ENCODE data around the gene TDRKH.
"Not testable (repeated sequence)": the region's sequence is repeated elsewhere in the genome, so short reads cannot be mapped to it uniquely, and the experiment has no call there.

The TDRKH gene

DNA sequence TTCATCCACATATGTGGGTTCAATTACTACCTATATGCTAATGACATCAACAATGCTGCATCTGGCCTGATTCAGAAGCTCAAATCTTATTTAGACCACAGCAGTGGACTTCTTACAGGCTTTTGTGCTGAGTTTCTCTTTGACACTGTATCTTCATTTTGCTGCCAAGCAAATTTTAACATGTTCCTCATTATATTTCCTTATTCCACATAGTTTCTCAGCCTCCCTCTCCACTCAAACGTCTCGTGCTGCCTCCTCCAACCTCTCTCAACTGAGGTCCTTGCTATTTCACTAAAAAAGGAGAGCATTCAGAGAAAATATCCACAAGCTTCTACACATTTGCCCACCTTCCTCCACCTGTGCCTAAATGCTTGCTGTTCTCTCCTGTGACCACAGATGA lies 6.5 kb downstream of the TDRKH start:
- no peak overlapping the region for H3K4ac ChIP-seq (ENCODE audit: low read depth, low read length)
- H4K5ac ChIP-seq (ENCODE audit: low read length), result no peak overlapping the region
- no peak overlapping the region for H3K18ac ChIP-seq (ENCODE audit: low read length)
- DNase-seq, result no peak
- no peak overlapping the region for H3K9ac ChIP-seq (ENCODE audit: low read length)
- no peaks in the 10 kb centered on the region for H3K4me1 ChIP-seq (ENCODE audit: control insufficient read depth, low read depth, low read length)
- no CpG with 5 or more reads among the region's 2 CpGs for WGBS (ENCODE audit: extremely low coverage, insufficient coverage, low lambda C conversion rate)
- no peak overlapping the region for H3K56ac ChIP-seq (ENCODE audit: low read length)
- H3K36me3 ChIP-seq (ENCODE audit: control insufficient read depth, insufficient read depth, low read length), result no peaks in the 10 kb centered on the region
- no peak overlapping the region for H3K4me3 ChIP-seq (ENCODE audit: low read length)
- H3K27ac ChIP-seq (ENCODE audit: low read depth, low read length), result no peak overlapping the region
- H4K8ac ChIP-seq (ENCODE audit: low read depth, low read length), result no peak overlapping the region
- no peak overlapping the region for H3K4me2 ChIP-seq (ENCODE audit: low read length)
- H3K23ac ChIP-seq (ENCODE audit: low read length), result no peak overlapping the region
- no peak overlapping the region for H2BK15ac ChIP-seq (replicated peaks; ENCODE audit: low read depth)
- H3K79me2 ChIP-seq (ENCODE audit: control insufficient read depth, insufficient read depth, low read length), result no peaks in the 10 kb centered on the region
- no peak overlapping the region for H2AK5ac ChIP-seq (ENCODE audit: low read length)
- no peaks in the 10 kb centered on the region for H3K27me3 ChIP-seq (ENCODE audit: insufficient read depth, low read length, poor library complexity)
- no peak overlapping the region for H2BK5ac ChIP-seq (ENCODE audit: low read length)
- H3K79me1 ChIP-seq (ENCODE audit: low read length), result no peaks in the 10 kb centered on the region
- H2BK120ac ChIP-seq (ENCODE audit: low read depth, low read length), result no peak overlapping the region

DNA sequence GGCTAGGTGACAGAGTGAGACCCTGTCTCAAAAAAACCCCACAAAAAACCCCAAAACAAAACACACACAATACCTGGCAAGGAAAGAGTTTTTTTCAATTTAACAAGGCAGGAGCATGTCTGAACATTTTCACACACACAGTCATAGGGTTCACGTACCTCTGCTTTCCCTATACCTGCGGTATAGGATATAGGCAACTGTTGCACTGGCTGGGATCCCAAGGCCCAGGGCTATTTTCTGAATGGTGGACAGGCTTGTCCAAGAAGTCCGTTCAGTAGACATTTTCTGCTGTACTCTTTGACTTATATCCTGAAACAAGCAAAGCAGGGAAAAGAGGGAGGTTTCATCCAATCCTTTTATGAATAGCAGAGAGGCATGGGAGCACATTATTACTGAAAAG lies 7.6 kb downstream of the TDRKH start:
- Histone ChIP-seq H2BK15ac (replicated peaks; ENCODE audit: low read depth) (no peak overlapping the region), H4K8ac (ENCODE audit: low read depth, low read length) (no peak overlapping the region), H3K4me2 (ENCODE audit: low read length) (no peak overlapping the region), H3K4me1 (ENCODE audit: control insufficient read depth, low read depth, low read length) (no peaks in the 10 kb centered on the region), H2AK5ac (ENCODE audit: low read length) (no peak overlapping the region), H3K27me3 (ENCODE audit: insufficient read depth, low read length, poor library complexity) (no peaks in the 10 kb centered on the region), H3K4ac (ENCODE audit: low read depth, low read length) (no peak overlapping the region), H2BK120ac (ENCODE audit: low read depth, low read length) (no peak overlapping the region), H3K4me3 (ENCODE audit: low read length) (no peak overlapping the region), H3K79me2 (ENCODE audit: control insufficient read depth, insufficient read depth, low read length) (no peaks in the 10 kb centered on the region), H3K36me3 (ENCODE audit: control insufficient read depth, insufficient read depth, low read length) (no peaks in the 10 kb centered on the region), H3K18ac (ENCODE audit: low read length) (no peak overlapping the region), H3K56ac (ENCODE audit: low read length) (no peak overlapping the region), H3K23ac (ENCODE audit: low read length) (no peak overlapping the region), H3K79me1 (ENCODE audit: low read length) (no peaks in the 10 kb centered on the region), H3K9ac (ENCODE audit: low read length) (no peak overlapping the region), H2BK5ac (ENCODE audit: low read length) (no peak overlapping the region), H4K5ac (ENCODE audit: low read length) (no peak overlapping the region), H3K27ac (ENCODE audit: low read depth, low read length) (no peak overlapping the region)
- no CpG with 5 or more reads among the region's 3 CpGs for WGBS (ENCODE audit: extremely low coverage, insufficient coverage, low lambda C conversion rate)
- no peak for DNase-seq

DNA sequence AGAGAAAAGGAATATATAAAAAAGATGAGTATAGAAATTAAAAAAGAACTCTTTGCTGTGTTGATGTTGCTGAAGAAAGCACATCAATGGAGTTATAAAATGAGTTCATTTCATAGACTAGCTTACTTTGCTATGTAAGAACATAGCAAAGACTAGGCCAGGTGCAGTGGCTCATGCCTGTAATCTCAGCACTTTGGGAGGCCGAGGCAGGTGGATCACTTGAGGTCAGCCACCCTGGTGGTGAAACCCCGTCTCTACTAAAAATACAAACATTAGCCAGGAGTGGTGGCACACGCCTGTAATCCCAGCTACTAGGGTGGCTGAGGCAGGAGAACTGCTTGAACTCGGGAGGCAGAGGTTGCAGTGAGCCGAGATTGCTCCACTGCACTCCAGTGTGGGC lies 8.3 kb downstream of the TDRKH start:
- H3K36me3 ChIP-seq (ENCODE audit: control insufficient read depth, insufficient read depth, low read length); H2BK5ac ChIP-seq (ENCODE audit: low read length); H4K5ac ChIP-seq (ENCODE audit: low read length); H3K4me1 ChIP-seq (ENCODE audit: control insufficient read depth, low read depth, low read length); H2AK5ac ChIP-seq (ENCODE audit: low read length); H2BK120ac ChIP-seq (ENCODE audit: low read depth, low read length); H3K23ac ChIP-seq (ENCODE audit: low read length); H3K4ac ChIP-seq (ENCODE audit: low read depth, low read length); H3K79me1 ChIP-seq (ENCODE audit: low read length); H3K4me3 ChIP-seq (ENCODE audit: low read length); DNase-seq; H3K27me3 ChIP-seq (ENCODE audit: insufficient read depth, low read length, poor library complexity); H3K27ac ChIP-seq (ENCODE audit: low read depth, low read length); H3K18ac ChIP-seq (ENCODE audit: low read length); H3K9ac ChIP-seq (ENCODE audit: low read length); H2BK15ac ChIP-seq (replicated peaks; ENCODE audit: low read depth); H3K56ac ChIP-seq (ENCODE audit: low read length); H3K4me2 ChIP-seq (ENCODE audit: low read length); H4K8ac ChIP-seq (ENCODE audit: low read depth, low read length); H3K79me2 ChIP-seq (ENCODE audit: control insufficient read depth, insufficient read depth, low read length): not testable (repeated sequence)
- WGBS (ENCODE audit: extremely low coverage, insufficient coverage, low lambda C conversion rate), result no CpG with 5 or more reads among the region's 5 CpGs

DNA sequence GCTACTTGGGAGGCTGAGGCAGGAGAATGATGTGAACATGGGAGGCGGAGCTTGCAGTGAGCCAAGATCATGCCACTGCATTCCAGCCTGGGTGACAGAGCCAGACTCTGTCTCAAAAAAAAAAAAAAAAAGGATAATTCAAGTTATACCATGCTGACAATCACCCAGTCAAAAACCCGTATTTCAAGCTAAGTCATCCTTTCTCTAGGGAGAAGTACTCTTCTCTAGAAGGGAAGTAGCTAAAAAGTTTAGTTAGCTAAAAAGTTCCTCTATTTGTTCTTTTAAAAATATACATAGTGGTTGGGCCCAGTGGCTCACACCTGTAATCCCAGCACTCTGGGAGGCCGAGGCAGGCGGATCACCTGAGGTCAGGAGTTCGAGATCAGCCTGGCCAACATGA lies 9.6 kb downstream of the TDRKH start:
- H3K4me3 ChIP-seq (ENCODE audit: low read length); H2BK15ac ChIP-seq (replicated peaks; ENCODE audit: low read depth); DNase-seq; H2BK120ac ChIP-seq (ENCODE audit: low read depth, low read length); H4K5ac ChIP-seq (ENCODE audit: low read length); H3K4me2 ChIP-seq (ENCODE audit: low read length); H3K27ac ChIP-seq (ENCODE audit: low read depth, low read length); H4K8ac ChIP-seq (ENCODE audit: low read depth, low read length); H3K4ac ChIP-seq (ENCODE audit: low read depth, low read length); H3K79me2 ChIP-seq (ENCODE audit: control insufficient read depth, insufficient read depth, low read length); H2AK5ac ChIP-seq (ENCODE audit: low read length); H3K9ac ChIP-seq (ENCODE audit: low read length); H3K23ac ChIP-seq (ENCODE audit: low read length); H3K27me3 ChIP-seq (ENCODE audit: insufficient read depth, low read length, poor library complexity); H2BK5ac ChIP-seq (ENCODE audit: low read length); H3K36me3 ChIP-seq (ENCODE audit: control insufficient read depth, insufficient read depth, low read length); H3K4me1 ChIP-seq (ENCODE audit: control insufficient read depth, low read depth, low read length); H3K79me1 ChIP-seq (ENCODE audit: low read length); H3K18ac ChIP-seq (ENCODE audit: low read length); H3K56ac ChIP-seq (ENCODE audit: low read length): not testable (repeated sequence)
- WGBS (ENCODE audit: extremely low coverage, insufficient coverage, low lambda C conversion rate), result no CpG with 5 or more reads among the region's 5 CpGs

DNA sequence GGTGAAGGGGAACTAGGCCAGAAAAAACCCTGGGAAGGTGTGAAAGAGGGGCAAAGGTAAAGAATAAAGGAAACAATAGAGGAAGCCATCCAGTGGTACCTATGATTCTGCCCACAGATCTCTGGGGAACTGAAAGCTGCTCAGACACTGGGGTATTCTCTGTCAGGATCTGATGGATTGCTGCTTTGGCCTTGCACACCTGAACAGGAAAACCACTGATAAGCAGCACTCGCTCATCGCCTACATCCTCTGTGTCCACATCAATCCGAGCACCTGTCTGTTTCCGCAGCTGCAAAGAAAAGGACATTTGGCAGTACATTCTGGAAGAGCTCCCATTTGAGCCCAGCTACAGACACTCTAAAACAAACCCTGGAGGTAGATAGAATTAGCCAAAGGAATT lies 10.4 kb downstream of the TDRKH start:
- Histone ChIP-seq H2BK15ac (replicated peaks; ENCODE audit: low read depth) (no peak overlapping the region), H3K79me2 (ENCODE audit: control insufficient read depth, insufficient read depth, low read length) (no peaks in the 10 kb centered on the region), H2AK5ac (ENCODE audit: low read length) (no peak overlapping the region), H3K27ac (ENCODE audit: low read depth, low read length) (no peak overlapping the region), H3K4me1 (ENCODE audit: control insufficient read depth, low read depth, low read length) (no peaks in the 10 kb centered on the region), H3K9ac (ENCODE audit: low read length) (no peak overlapping the region), H3K4me3 (ENCODE audit: low read length) (no peak overlapping the region), H3K23ac (ENCODE audit: low read length) (no peak overlapping the region), H3K18ac (ENCODE audit: low read length) (no peak overlapping the region), H3K4me2 (ENCODE audit: low read length) (no peak overlapping the region), H3K36me3 (ENCODE audit: control insufficient read depth, insufficient read depth, low read length) (no peaks in the 10 kb centered on the region), H3K56ac (ENCODE audit: low read length) (no peak overlapping the region), H2BK5ac (ENCODE audit: low read length) (no peak overlapping the region), H3K4ac (ENCODE audit: low read depth, low read length) (no peak overlapping the region), H2BK120ac (ENCODE audit: low read depth, low read length) (no peak overlapping the region), H4K8ac (ENCODE audit: low read depth, low read length) (no peak overlapping the region), H4K5ac (ENCODE audit: low read length) (no peak overlapping the region), H3K79me1 (ENCODE audit: low read length) (no peaks in the 10 kb centered on the region), H3K27me3 (ENCODE audit: insufficient read depth, low read length, poor library complexity) (no peaks in the 10 kb centered on the region)
- no peak for DNase-seq
- WGBS (ENCODE audit: extremely low coverage, insufficient coverage, low lambda C conversion rate), result no CpG with 5 or more reads among the region's 4 CpGs

DNA sequence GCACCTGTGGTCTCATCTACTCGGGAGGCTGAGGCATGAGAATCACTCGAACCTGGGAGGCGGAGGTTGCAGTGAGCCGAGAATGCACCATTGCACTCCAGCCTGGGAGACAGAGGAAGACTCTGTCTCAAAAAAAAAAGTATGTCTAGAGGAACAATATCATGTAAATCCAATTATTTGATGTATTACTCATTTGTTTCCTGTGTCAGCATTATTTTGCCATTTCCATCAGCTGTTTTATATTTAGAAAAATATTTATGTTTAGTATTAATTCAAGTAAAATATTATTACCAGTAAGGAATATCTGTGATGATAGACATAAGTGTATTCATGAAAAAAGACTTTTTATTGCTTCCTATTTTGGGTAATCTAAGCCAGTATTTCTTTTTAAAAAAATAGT lies 13.0 kb downstream of the TDRKH start:
- no peak overlapping the region for H2BK120ac ChIP-seq (ENCODE audit: low read depth, low read length)
- H3K56ac ChIP-seq (ENCODE audit: low read length), result no peak overlapping the region
- H4K8ac ChIP-seq (ENCODE audit: low read depth, low read length), result no peak overlapping the region
- no peaks in the 10 kb centered on the region for H3K4me1 ChIP-seq (ENCODE audit: control insufficient read depth, low read depth, low read length)
- H3K79me2 ChIP-seq (ENCODE audit: control insufficient read depth, insufficient read depth, low read length), result no peaks in the 10 kb centered on the region
- no peak overlapping the region for H2BK5ac ChIP-seq (ENCODE audit: low read length)
- no peak overlapping the region for H3K4me3 ChIP-seq (ENCODE audit: low read length)
- no peak overlapping the region for H2AK5ac ChIP-seq (ENCODE audit: low read length)
- DNase-seq, result no peak
- H3K79me1 ChIP-seq (ENCODE audit: low read length), result no peaks in the 10 kb centered on the region
- no peak overlapping the region for H4K5ac ChIP-seq (ENCODE audit: low read length)
- no peak overlapping the region for H3K4ac ChIP-seq (ENCODE audit: low read depth, low read length)
- H3K18ac ChIP-seq (ENCODE audit: low read length), result no peak overlapping the region
- H3K23ac ChIP-seq (ENCODE audit: low read length), result no peak overlapping the region
- no peak overlapping the region for H3K4me2 ChIP-seq (ENCODE audit: low read length)
- H3K27me3 ChIP-seq (ENCODE audit: insufficient read depth, low read length, poor library complexity), result no peaks in the 10 kb centered on the region
- no peak overlapping the region for H3K9ac ChIP-seq (ENCODE audit: low read length)
- no peaks in the 10 kb centered on the region for H3K36me3 ChIP-seq (ENCODE audit: control insufficient read depth, insufficient read depth, low read length)
- WGBS (ENCODE audit: extremely low coverage, insufficient coverage, low lambda C conversion rate), result no CpG with 5 or more reads among the region's 4 CpGs
- H3K27ac ChIP-seq (ENCODE audit: low read depth, low read length), result no peak overlapping the region
- H2BK15ac ChIP-seq (replicated peaks; ENCODE audit: low read depth), result no peak overlapping the region
